ENCODE measurements around the gene ZNF629. TPM values are rescaled to one million over a fixed set of nuclear protein-coding genes. Genes with fewer than 3 reads are reported as not detected.

ZNF629 gene
- polyA plus RNA-seq, 1 of the 3 experiments (the other 2 are of a cell fraction) = 4.7 TPM

GRCh38 chr16:30756781-30757100 lies 30.3 kb downstream of the ZNF629 start (continued):
- TF ChIP-seq, protein P1, sequence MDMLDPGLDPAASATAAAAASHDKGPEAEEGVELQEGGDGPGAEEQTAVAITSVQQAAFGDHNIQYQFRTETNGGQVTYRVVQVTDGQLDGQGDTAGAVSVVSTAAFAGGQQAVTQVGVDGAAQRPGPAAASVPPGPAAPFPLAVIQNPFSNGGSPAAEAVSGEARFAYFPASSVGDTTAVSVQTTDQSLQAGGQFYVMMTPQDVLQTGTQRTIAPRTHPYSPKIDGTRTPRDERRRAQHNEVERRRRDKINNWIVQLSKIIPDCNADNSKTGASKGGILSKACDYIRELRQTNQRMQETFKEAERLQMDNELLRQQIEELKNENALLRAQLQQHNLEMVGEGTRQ (IDR thresholded peaks at IDR 0.05; ENCODE audit: borderline replicate concordance, low read depth, low read length) = no peak
- no peak for TF ChIP-seq CTCF (IDR thresholded peaks at IDR 0.05)
- TF ChIP-seq, protein P2, sequence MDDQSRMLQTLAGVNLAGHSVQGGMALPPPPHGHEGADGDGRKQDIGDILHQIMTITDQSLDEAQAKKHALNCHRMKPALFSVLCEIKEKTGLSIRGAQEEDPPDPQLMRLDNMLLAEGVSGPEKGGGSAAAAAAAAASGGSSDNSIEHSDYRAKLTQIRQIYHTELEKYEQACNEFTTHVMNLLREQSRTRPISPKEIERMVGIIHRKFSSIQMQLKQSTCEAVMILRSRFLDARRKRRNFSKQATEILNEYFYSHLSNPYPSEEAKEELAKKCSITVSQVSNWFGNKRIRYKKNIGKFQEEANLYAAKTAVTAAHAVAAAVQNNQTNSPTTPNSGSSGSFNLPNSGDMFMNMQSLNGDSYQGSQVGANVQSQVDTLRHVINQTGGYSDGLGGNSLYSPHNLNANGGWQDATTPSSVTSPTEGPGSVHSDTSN (IDR thresholded peaks at IDR 0.05) = no peak
- TF ChIP-seq MXI1 (IDR thresholded peaks at IDR 0.05; ENCODE audit: low read depth, low read length) = no peak
- no peak for TF ChIP-seq FOXJ3 (CRISPR knock-in tag; IDR thresholded peaks at IDR 0.05)
- TF ChIP-seq TCF12 (IDR thresholded peaks at IDR 0.05) = no peak
- no peak for TF ChIP-seq GATA2 (CRISPR knock-in tag; IDR thresholded peaks at IDR 0.05)
- TF ChIP-seq YY1 (IDR thresholded peaks at IDR 0.05; ENCODE audit: low read depth) = no peak
- no peak for TF ChIP-seq FOSL2 (IDR thresholded peaks at IDR 0.05; ENCODE audit: borderline replicate concordance, low read depth)

DNA sequence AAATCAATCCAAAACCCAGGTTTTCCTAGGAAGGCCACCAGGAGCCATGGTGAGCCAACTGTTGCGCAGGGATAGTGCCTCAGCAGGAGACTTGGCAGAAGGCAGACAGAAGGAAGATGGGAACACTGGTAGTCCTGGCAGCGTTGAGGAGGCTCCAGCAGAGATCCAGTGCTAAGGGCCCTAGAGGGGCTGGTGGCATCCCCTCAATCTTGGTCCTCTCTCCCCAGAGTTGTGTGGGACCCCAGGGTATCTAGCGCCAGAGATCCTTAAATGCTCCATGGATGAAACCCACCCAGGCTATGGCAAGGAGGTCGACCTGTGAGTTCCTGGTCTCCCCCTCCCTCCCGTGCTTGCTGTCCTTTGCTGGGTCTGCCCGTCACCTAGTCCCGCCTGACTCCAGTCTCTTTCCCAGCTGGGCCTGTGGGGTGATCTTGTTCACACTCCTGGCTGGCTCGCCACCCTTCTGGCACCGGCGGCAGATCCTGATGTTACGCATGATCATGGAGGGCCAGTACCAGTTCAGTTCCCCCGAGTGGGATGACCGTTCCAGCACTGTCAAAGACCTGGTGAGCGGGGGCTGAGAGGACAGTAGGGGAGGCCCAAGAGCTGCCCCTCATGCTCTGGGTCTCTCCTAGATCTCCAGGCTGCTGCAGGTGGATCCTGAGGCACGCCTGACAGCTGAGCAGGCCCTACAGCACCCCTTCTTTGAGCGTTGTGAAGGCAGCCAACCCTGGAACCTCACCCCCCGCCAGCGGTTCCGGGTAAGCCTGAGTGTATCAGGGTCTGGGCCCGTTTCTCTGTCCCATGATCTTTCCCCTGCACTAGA lies 30.8 kb downstream of the ZNF629 start:
- H3K9me2 ChIP-seq = no peaks in the 10 kb centered on the region
- no peaks in the 10 kb centered on the region for H4K20me1 ChIP-seq (ENCODE audit: insufficient read depth)
- no peak overlapping the region for H3K4me3 ChIP-seq (ENCODE audit: low read depth in 2 of 2, low read length in 1 of 2)
- no peak overlapping the region for H3K9ac ChIP-seq
- H3K36me3 ChIP-seq (replicated peaks in 1 of 2; ENCODE audit: control insufficient read depth in 1 of 2, insufficient read depth in 2 of 2, low read length in 1 of 2) = peaks cover 8 to 52% of the 10 kb centered on the region in 2 experiments
- TF ChIP-seq RXRA (IDR thresholded peaks at IDR 0.05; ENCODE audit: borderline replicate concordance, low read depth) (no peak), CHD2 (IDR thresholded peaks at IDR 0.05; ENCODE audit: low read length, partially characterized antibody) (no peak), YY1 (IDR thresholded peaks at IDR 0.05; ENCODE audit: low read depth) (no peak), MEF2A (IDR thresholded peaks at IDR 0.05; ENCODE audit: borderline replicate concordance, low read depth) (no peak), TEAD4 (IDR thresholded peaks at IDR 0.05; ENCODE audit: borderline replicate concordance, insufficient read depth) (no peak), IRF3 (IDR thresholded peaks at IDR 0.05; ENCODE audit: low read depth, low read length) (no peak), USF1 (IDR thresholded peaks at IDR 0.05; ENCODE audit: borderline replicate concordance, low read depth) (no peak), EZH2phosphoT487 (IDR thresholded peaks at IDR 0.05; ENCODE audit: borderline replicate concordance, low read depth) (no peak), FOXM1 (IDR thresholded peaks at IDR 0.05; ENCODE audit: low read depth) (no peak), FOSL2 (IDR thresholded peaks at IDR 0.05; ENCODE audit: borderline replicate concordance, low read depth) (no peak), SMC3 (IDR thresholded peaks at IDR 0.05; ENCODE audit: low read depth, low read length) (no peak), TCF12 (IDR thresholded peaks at IDR 0.05) (no peak)
- H3K9me3 ChIP-seq = no peaks in the 10 kb centered on the region
- ChIA-PET POLR2A (no interaction called here), CTCF (no interaction called here)
- WGBS (ENCODE audit: low lambda C conversion rate) = 87% methylated on average over 16 of the region's 20 CpGs
- peaks cover under 1% of the 10 kb centered on the region for H3F3A ChIP-seq (replicated peaks; ENCODE audit: insufficient read depth)
- peaks cover 12% of the 10 kb centered on the region; the same call in 1 of the 2 replicates for H3K79me2 ChIP-seq (ENCODE audit: insufficient read depth)
- H3K4me2 ChIP-seq = no peak overlapping the region
- DNase-seq = no peak
- no peak overlapping the region for H3K27ac ChIP-seq (ENCODE audit: low read depth in 2 of 2, low read length in 1 of 2)
- peaks cover 7 to 11% of the 10 kb centered on the region in 2 experiments; a peak in 3 of 4 replicates for H3K4me1 ChIP-seq (ENCODE audit: control insufficient read depth in 1 of 2, insufficient read depth in 2 of 2, low read depth in 1 of 2, low read length in 1 of 2)
- H3K27me3 ChIP-seq (ENCODE audit: insufficient read depth) = no peaks in the 10 kb centered on the region
- no peak overlapping the region for H2AFZ ChIP-seq (ENCODE audit: low read depth)

Measured in SK-N-SH (cell line).